GM21360 (cell line): ENCODE measurements around the gene RNF133.

Source experiments
- ATAC-seq: cut with Tn5 transposase; IDR thresholded peaks from one replicate; pipeline ENCODE4 v1.9.1; 2021; ENCODE audit warnings: mild to moderate bottlenecking, moderate library complexity; ENCODE audit not compliant: unreplicated experiment

Gene RNF133, protein sequence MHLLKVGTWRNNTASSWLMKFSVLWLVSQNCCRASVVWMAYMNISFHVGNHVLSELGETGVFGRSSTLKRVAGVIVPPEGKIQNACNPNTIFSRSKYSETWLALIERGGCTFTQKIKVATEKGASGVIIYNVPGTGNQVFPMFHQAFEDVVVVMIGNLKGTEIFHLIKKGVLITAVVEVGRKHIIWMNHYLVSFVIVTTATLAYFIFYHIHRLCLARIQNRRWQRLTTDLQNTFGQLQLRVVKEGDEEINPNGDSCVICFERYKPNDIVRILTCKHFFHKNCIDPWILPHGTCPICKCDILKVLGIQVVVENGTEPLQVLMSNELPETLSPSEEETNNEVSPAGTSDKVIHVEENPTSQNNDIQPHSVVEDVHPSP

DNA sequence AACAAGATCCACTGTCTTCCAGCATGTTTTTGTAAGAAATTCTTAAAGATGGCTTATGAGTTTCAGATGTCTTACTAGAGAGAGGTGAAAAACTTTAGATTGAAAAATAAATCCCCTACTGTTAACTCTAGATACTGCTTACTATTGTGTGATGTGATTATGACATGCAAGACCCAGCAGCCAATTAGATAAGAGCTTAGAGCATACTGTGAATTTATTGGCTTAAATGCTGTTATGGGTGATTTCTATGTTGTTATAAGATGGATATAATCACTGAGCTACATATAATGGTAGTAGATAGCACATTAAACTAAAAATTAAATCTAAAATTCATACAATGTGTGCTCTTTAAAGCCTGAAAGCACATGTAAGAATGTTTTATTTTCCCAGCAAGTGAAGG, at the start of gene RNF133:
TSS of gene RNF133 (minus strand) at position 101 of the 400 bp plus-strand sequence. CDS start 199 bp downstream, outside the sequence.
- no peak for ATAC-seq

- no peak for ATAC-seq
Measured at GRCh38 chr7:122748195-122748594, 49.3 kb upstream of the RNF133 start.

- ATAC-seq: no peak
Measured at GRCh38 chr7:122746948-122747347, 48.0 kb upstream of the RNF133 start.

DNA sequence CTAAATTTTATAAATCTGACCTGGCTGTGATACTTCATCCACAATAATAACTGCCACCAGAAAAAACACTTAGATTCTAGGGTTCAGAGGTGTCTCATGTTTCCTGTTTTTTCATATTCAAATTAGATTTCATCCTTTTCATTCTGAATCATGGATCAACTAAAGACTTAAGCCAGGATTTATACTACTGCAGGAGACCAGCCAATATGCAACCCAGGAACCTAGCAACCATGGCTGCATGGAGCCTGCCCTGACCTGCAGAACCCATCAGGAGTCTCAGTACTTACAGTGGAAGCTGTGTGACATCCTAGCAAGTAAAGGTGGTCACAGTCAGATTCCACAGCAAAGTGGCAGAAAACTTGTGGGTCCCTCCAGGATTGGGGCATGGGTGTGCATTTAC, 44.3 kb upstream of the RNF133 start:
- ATAC-seq: no peak

DNA sequence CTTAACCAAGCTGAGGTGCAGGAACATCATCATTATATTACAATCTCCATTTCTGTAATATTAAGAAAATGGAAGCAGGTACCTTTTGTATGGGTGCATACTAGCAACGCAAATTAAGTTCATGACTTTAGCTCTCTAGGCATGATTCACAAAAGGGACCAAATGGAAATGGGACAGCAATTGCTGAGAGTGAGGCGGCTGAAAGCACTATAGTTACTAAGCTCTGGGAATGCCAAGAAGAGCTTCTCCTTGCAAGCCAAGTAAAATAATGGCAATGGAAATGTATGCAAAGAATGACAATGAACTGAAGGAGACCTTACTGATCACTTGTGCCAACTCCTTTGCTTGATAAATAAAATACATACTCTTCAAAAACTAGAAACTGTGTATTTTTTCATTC, 40.0 kb upstream of the RNF133 start:
- no peak for ATAC-seq

DNA sequence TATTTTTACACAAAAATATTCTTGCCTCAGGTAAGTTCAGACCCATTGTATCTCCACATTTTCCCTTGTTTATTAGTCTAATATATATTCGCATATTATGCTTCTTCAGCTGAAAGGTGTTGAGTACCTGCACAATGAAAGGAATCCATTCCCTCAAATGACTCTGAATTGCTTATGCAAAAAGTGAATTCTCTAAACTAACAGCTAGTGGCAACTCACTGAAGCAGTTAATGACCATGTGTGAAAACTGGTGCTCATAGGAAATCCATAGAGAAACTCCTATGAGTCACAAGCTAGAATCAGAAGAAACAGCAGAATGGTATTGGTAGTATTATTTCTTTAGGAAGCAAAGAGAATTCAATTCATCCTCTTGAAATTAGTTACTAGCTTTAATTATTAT, 37.3 kb upstream of the RNF133 start:
- ATAC-seq: no peak

- no peak for ATAC-seq
Measured at GRCh38 chr7:122727759-122728158, 28.8 kb upstream of the RNF133 start.

- ATAC-seq: no peak
Measured at GRCh38 chr7:122727354-122727753, 28.4 kb upstream of the RNF133 start.

- no peak for ATAC-seq
Measured at GRCh38 chr7:122726881-122727280, 28.0 kb upstream of the RNF133 start.

- ATAC-seq: no peak
Measured at GRCh38 chr7:122724366-122724765, 25.4 kb upstream of the RNF133 start.

GRCh38 chr7:122719010-122719578, 20.2 kb upstream of the RNF133 start:
- no peak for ATAC-seq

- no peak for ATAC-seq
Measured at GRCh38 chr7:122717356-122718089, 18.6 kb upstream of the RNF133 start.

DNA sequence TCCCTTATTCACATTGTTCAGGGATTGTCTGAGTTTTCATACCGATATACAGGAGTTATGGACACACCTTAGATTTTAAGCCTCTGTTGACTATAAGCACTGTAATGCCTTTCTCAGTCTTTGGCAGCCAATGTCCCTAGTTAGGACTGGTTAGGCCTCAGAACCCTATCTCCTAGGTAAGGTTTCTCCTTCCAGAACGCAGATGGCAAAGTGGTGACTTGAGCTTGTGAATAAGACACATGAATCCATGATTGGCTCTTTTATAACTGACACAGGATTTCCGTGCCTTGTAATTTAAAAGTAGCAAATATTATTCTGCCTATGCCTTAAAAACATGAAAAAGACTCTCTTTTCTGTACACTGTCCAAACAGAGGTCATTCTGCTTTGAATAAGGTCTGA, 16.3 kb upstream of the RNF133 start:
- no peak for ATAC-seq

- ATAC-seq: no peak
Measured at GRCh38 chr7:122710916-122711315, 12.0 kb upstream of the RNF133 start.

GRCh38 chr7:122709930-122710646, 11.2 kb upstream of the RNF133 start:
- ATAC-seq: no peak

DNA sequence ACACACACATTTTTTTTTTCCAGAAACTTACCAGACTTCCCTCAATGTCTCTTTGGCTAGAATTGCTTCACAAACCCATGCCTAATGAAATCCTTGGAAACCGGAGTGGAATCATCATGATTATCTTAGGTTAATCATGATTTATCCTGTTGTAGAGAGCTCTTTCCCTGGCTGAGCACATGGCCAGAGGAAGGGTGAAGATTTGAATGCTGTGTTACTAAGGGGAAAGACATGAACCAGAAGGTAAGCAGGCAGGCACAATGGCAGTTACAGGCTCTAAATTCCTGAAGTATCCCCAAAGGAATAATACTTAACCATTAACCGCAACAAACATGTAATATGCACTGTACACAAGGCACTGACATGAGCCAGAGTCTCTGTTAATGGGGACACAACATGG, 7.9 kb upstream of the RNF133 start:
- no peak for ATAC-seq

GRCh38 chr7:122702872-122703510, 4.1 kb upstream of the RNF133 start, which contains the start of gene RNF148:
Gene RNF148 (minus strand): TSS chr7:122702922. CDS start chr7:122702750, 172 bp downstream.
- no peak for ATAC-seq

DNA sequence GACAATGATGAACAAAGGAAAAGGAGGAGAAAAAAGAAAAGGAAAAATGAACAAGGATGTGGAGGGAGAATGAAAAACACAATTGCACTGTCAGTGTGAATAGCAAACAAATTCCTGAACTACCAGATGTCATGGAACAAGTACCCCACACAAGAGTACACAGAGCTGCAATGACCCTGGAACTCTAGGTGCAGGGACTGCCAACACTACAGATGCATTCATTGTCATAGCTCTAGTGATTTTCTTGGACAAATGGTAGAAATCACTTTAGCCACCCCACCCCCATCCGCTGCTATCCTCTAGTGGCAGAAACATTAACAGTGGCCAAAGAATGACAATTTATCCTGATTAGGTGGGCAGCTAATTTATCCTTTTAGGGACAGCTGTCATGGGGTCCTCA, 3.1 kb downstream of the RNF133 start:
- ATAC-seq: no peak

DNA sequence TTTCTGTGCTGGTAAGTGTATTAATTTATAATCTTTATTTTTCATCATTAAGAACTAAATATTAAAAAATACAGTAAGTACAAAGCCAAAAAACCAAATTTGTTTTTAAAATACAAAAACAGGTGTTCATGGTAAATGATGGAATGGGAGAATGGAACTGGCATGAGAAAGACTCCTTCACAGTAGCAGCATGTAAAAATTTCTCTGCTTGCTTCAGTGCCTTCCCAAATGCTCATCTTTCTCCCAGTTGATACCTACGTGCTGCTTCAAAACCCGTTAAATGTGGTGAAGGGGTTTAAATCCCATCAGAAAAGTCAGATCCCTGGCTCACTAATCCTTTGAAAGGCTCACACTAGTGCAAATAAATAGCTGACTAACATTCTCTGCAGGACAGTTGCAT, 4.2 kb downstream of the RNF133 start:
- no peak for ATAC-seq

DNA sequence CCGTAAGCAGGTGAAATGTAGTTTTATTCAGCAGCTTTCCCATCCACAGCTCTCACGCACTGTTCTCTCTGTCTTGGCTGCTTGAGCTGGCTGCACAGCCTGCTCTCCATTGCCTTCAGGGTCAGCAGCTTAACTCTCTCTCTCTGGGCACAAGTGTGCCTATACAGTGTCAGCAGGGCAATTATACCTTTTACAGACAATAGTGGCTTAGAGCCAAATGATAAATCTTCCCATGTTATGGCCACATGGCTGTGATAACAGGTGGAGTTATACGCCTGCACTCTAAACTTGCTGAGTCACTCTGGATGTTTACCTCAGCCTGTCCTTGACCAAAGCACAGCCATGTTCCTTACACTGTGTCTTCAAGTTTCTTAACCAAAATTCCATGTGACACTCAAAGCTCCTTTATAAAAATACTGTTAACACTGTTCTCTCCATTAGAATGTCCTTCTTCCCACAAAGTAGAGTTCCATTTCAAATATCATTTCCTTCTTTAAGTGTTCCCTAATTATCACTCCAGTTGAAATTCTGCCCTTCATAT, 6.1 kb downstream of the RNF133 start:
- ATAC-seq: no peak
